Hypothalamus (tissue), 51 donors: ENCODE data around the gene C1orf167.

Source experiments
- DNase-seq, 51 donors: peaks; one replicate each; lab custom pipeline; 2025; lab: John Stamatoyannopoulos, UW

Gene C1orf167

DNA sequence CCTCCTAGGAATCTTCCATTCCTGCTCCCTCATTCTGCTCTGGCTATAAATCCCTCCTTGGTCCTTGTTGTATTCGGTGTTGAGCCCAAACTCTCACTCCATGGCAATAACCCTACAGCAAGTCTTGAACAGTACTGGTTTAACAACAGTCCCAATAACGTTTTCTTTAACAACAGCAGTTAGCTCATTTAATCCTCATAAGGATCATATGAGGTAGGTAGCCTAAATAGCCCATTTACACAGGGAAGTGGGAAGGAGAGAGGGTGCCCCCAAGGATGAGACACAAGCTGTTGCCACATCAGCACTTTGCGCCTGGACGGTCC, 26.5 kb upstream of the C1orf167 start:
- DNase-seq: no peak

DNA sequence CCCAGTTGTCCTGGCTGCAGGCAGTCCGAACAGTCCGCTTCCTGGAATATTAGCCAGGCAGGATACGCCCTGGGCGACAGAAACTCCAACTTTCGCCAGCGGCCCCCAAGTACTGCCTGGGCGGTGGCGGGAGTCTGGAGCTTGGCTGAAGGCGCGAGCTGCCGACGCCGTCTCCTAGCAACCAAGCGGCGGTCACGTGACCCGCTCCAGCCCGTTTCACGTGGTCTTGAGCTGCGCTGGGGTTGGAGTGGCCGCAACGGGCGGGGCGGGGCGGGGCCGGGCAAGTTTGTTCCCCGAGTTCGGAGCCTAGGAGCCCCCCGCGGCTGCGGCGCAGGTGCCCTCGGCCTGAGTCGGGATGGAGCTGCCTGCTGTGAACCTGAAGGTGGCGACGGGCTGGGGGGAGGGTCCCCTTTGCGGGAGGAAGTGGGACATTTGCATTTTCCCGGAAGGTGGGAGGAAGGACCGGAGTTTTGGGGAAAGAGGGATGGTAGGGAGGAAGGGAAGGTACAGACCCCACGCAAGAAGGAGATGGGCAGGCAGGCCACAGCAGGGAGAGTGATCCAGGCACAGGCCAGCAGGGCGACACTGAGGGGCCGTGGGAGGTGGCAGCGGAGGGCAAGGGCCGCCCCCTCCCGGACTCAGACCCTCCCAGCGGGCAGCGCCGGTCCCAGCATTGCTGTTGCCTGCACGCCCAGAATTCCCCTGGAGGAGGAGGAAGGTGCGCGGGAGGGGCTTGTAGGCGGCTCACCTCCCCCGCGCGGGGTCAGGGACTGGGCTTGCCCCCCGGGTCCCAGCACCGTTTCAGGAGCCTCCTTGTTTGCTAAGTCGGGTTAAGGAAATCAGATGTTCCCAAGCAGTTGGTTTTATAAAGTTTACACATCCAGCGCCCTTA, 25.9 kb upstream of the C1orf167 start, which contains the start of gene AGTRAP:
TSS of gene AGTRAP (plus strand) at position 283 of the 892 bp plus-strand sequence. CDS start at position 356, 73 bp downstream.
- peak; percentile 50 to 98 (median 92) for DNase-seq

DNA sequence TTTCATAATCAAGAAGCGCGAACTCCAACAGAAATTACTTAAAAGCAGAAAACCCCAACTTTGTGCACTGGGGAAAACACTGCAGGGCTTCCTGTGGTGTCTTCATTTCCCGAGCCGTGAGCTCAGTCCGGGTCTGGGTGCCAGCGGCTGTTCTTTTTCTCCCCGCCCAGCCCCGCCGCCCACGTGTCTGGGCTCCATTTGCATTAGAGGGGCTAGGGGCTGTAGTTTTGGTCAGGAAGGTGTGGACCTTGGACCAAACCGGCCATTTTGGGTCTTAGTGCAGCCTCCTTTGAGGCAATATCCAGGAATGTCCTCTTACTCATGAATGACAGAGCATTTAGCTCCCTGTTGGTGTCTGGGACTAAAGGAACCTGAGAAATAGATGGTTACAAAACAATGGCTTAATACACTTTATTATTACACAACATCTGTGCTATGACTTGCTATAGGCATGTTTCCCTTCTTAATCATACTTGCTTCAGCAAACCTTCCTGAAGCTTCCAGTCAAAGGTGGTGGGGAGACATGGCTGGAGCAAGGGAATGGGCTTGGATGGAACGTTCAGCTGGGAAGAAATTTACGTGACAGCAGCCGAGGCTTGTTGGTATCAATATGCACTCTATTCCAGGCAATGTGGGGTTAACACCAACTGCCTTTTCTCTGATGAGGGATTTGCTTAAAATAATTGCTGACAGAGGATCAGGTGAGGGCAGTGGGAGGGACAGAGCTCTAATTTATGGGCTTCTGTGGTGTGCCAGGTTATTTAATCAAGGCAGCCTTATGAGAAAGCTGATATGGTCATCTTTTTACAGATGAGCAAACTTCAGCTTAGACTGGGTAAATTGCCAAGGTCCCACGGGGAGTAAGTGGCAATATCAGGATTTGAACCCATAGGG, 25.0 kb upstream of the C1orf167 start:
- peak in 11 of 51 donors; percentile 4 to 38 (median 20) for DNase-seq

GRCh38 chr1:11738096-11738495, 23.9 kb upstream of the C1orf167 start:
- DNase-seq: no peak

- no peak for DNase-seq
Observed at GRCh38 chr1:11738783-11739182, 23.2 kb upstream of the C1orf167 start.

DNA sequence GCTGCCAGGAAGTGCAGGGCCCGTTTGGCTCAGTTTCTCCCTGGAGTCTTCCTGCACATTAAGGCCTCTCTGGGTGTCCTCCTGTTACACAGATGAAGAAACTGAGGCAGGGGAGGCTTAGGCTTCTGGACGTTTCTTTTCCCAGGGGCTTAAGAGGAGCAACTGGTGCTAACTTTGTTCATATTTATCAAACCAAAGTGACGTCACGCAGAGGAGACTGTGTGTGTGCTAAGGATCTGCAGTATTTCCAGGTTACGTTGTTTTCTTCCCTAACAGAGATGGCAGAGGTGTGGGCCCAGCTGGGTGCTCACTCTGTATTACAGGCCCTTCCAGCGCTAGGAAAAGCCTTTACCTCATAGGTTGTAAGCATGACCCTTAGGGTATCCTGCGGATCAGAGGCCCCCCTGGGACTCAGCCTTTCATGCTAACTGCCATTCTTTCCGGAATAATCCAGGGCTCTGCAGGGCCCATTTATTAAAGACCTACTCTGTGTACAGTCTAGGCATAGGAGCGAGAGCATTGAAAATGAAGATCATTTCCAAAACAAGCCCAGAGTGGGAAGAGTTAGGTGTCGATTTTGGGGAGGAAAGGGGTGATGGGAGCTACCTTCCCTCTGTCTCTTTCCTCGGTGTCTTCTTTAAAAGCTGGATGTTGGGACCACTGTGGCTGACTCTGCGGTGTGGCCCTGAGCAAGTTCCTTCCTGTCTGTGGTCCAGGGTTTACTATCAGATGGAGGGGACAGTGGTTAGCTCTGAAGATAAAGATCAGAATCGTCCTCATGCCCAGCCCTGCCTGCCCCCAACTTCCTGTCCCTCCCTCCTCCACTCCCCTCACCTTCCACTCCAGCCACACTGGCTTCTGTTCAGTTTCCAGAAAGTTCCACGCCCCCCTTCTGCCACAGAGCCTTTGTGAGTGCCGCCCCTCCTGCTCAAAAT, 21.5 kb upstream of the C1orf167 start:
- no peak for DNase-seq

DNA sequence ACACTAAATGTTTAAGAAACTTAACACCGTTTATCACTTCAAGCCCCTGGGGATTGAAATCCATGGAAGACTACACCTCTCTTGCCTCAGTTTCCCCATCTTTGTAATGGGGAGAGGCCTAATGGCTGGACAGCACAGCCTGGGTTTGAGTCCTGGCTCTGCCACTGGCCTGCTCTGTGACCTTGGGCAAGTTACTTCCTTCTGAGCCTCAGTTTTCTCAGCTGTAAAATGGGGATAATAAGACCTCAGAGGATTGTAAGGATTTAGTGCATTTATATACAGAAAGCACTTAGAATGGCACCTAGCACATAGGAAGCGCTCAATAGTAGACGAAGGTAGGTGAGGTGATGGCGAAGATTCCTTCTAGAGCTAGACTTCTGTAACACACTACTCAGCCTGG, 20.5 kb upstream of the C1orf167 start:
- no peak for DNase-seq

DNA sequence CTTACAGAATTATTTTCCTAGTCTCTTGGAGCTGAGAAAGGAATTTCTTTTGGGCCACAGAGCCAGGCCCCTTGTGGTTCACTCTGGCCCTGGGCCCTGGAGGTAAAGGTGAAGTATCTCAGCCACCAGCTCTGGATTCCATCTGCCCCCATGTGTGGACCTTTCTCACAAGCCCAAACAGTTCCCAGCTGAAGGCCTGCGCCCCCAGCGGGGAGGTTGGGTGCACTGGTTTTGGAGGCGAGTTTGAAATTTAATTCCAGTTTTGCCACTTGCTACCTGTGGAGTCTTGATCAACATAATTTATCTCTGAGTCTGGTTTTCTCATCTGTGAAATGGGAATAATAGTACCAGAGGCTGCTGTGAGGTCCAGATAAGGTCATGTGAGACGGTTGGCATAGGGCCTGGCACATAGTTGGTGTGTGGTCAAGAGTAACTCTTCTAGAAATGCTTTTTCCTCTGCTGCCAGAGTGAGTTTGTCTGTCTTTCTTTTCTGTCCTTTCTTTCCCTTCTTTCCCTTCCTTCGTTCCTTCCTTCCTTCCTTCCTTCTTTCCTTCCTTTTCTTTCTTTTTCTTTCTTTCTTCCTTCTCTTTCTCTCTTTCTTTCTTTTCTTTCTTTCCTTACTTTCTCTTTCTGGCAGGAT, 20.0 kb upstream of the C1orf167 start:
- no peak for DNase-seq

- no peak for DNase-seq
Observed at GRCh38 chr1:11744287-11744686, 17.7 kb upstream of the C1orf167 start.

GRCh38 chr1:11746092-11746491, 15.9 kb upstream of the C1orf167 start:
- no peak for DNase-seq

GRCh38 chr1:11746795-11747487, 15.1 kb upstream of the C1orf167 start:
- peak in 2 of 51 donors; percentile 5 to 18 for DNase-seq

DNA sequence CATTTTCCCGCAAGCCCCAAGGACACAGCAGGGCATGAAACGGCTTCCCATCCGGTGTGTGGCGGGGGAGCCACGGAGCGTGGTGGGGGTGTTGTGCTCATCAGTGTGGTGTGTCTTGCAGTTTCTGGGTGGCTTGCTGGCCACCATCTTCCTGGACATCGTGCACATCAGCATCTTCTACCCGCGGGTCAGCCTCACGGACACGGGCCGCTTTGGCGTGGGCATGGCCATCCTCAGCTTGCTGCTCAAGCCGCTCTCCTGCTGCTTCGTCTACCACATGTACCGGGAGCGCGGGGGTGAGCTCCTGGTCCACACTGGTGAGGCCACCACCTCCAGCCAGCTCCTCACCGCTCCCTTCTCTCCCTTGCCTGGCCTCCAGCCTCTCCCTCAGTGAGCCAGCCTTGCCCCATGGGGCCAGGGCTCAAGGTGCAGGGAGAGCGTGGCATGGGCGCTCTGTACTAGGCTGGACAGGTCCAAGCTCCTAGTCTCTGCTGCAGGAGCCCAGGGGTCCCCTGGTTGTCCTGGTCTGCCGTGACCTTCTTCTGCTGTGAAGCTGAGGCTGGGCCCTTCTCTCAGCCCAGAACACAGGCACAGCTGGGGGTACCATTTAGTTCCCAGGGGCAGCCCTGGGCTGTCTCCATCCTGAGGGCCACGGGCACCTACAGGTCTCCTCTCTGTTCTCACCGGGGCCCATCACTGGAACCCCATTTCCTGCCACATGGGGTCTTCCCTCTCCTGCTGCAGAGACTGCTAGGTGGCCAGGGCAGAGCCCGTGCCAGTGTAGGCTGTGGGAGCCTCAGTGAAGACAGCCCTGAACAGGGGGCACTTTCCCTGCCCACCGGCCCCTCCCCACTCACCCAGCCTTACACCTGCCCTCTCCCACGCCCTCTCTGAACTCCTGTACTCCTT, 13.4 kb upstream of the C1orf167 start:
- no peak for DNase-seq

- peak in 13 of 51 donors; percentile 3 to 52 (median 16) for DNase-seq
Observed at GRCh38 chr1:11749203-11749689, 12.7 kb upstream of the C1orf167 start.

GRCh38 chr1:11749996-11750395, 12.0 kb upstream of the C1orf167 start:
- DNase-seq: no peak

DNA sequence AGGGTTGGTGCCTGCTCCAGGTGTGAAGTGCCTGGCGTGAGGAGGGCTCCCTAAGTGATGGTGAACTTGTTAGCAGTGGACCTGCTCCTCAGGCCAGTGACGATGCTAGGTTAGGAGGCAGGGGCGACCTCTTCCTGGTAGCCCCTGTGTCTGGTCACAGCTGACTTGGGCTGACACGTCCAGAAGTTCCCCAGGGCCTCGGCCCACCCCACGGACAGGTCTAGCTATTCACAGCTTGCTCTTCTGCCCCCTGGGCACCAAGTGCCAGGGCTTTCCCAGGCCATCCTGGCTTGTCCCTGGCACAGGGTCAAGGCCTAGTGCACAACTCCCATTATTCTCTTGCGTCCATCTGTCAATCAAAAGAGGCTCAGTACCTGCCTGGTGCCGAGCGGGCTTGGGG, 10.9 kb upstream of the C1orf167 start:
- DNase-seq: no peak

- DNase-seq: no peak
Observed at GRCh38 chr1:11752359-11753088, 9.5 kb upstream of the C1orf167 start.

DNA sequence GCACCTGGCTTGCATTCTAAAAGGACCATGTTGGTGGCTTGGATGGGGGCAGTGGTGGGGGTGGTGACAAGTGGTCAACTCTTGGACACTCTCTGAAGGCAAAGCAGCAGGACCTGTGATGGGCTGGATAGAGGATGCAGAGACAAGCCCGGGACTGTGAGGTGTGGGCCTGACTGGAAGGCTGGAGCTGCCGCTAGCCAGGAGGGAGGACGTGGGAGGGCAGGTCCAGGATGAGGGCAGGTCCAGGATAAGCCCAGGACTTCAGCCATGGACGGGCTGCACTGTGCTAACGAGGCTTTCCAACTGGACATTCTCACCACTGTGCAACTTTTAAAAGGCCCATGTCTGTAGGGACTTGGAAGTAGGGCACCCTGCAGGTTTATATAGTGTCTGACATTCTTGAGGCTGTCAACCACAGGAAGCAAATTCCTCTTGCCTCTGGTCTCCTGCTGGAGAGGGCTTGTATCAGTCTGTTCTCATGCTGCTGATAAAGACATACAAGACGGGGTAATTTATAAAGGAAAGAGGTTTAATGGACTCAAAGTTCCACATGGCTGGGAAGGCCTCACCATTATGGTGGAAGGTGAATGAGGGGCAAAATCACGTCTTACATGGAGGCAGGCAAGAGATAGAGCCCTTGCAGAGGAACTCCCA, 8.3 kb upstream of the C1orf167 start:
- no peak for DNase-seq
